ENCODE results near the gene HOXD3.
A peak's percentile ranks its signal among the peaks of the same experiment; 100 is the strongest.

Gene HOXD3

DNA sequence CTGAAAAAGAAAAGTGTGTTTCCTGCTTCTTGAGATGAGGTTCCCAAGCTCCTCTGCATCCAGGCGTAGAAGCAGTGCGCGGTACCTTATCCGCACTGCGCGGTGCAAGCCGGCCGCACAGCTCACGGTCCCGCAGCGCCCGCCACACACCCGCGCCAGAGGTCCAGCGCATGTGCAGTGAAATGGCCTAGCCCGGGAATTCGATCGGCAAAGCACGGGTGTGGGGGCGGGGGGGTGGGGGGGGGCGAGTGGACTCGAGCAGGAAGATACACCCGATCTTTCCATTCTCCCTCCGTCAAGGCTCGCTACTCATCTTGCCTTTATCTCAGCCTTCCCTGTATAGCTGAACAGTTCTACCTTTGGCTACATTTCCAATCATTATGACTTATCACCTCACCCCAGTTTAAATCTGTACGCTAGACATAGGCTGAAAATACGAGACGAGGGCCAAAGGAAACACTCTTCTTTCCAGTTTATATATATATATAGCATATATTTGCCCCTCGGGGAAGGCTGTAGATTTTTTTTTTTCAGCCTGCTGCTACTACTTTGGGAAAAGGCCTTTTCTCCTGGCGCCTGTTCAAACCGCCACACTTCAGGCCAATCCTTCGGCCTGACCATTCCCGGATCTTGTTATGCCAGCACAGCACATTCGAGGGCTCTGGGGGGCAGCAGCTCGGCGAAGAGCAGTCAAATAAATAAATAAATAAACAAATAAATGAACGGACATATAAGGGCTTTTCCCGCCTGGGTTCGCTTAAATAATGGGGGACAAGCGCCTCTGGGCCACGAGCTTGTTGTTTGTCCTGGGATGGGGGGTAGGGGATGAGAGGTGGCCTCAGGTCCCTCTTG is 17.2 kb upstream of the HOXD3 start:
- H3K9me3 ChIP-seq (ENCODE audit: control insufficient read depth, insufficient read depth, low read length), result no peaks in the 10 kb centered on the region
- H3K4me2 ChIP-seq (ENCODE audit: low read length), result peak overlapping the region; percentile 62
- no peak overlapping the region for H3K27ac ChIP-seq (ENCODE audit: low read depth, low read length)

DNA sequence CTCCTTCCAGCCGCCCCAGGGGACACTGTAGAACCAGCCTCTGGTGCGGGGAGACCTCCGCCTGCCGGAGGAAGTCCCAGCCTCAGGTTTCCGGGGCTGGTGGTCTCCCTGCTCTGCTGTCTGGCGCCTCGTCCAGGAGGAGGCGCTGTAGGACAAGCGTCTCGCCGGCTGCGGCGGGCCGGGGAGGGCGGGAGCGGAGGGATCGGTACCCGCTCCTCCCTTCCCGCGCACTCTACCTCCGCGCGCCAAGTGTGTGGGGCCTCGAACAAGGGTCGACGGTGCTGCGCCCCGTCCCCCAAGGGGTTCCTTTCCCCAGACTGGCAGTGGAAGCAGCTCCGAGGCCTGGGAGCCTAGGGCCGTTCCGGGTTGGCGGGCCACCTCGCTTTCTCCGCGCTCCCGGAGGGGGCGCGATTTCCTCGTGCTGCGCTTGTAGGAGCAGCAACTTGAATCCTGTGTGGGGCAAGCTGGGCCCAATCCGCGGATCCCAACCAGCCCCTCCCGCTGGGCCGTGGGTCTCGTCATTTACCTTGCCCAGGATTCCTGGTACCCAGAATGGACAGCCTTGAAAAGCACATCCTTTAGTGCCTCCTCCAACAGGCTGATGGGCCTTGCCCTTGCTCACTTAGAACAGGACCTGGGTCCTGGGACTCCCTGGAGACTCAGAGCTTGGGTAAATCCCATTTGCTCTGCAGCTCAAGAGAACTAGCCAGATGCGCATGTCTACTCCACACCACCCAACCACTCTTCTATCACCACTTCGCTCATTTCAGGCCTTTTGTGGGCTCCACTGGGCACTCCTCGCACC is 16.4 kb upstream of the HOXD3 start:
- Histone ChIP-seq H3K27me3 (ENCODE audit: control insufficient read depth, low read length) (0 out of 2 replicates have a peak, but pooled peaks cover 2% of the 10 kb centered on the region), H3F3A (ENCODE audit: control insufficient read depth, insufficient read depth) (no peaks in the 10 kb centered on the region), H3K9me2 (replicated peaks; ENCODE audit: control insufficient read depth, low read length) (no peaks in the 10 kb centered on the region), H3K79me2 (ENCODE audit: control insufficient read depth, low read length) (no peaks in the 10 kb centered on the region), H3K36me3 (ENCODE audit: control insufficient read depth, low read length) (no peaks in the 10 kb centered on the region), H4K20me1 (ENCODE audit: control insufficient read depth, insufficient read depth, low read depth, low read length) (no peaks in the 10 kb centered on the region), H3K9me3 (ENCODE audit: control insufficient read depth, insufficient read depth, low read length) (no peaks in the 10 kb centered on the region), H3K4me1 (ENCODE audit: control insufficient read depth, low read length) (peaks cover 3% of the 10 kb centered on the region; the same call in 1 of the 2 replicates), H3K4me3 (ENCODE audit: low read length) (peak overlapping the region; percentile 61), H3K27ac (ENCODE audit: low read depth, low read length) (no peak overlapping the region), H3K4me2 (ENCODE audit: low read length) (peak overlapping the region; percentile 62)
- TF ChIP-seq, protein P1, sequence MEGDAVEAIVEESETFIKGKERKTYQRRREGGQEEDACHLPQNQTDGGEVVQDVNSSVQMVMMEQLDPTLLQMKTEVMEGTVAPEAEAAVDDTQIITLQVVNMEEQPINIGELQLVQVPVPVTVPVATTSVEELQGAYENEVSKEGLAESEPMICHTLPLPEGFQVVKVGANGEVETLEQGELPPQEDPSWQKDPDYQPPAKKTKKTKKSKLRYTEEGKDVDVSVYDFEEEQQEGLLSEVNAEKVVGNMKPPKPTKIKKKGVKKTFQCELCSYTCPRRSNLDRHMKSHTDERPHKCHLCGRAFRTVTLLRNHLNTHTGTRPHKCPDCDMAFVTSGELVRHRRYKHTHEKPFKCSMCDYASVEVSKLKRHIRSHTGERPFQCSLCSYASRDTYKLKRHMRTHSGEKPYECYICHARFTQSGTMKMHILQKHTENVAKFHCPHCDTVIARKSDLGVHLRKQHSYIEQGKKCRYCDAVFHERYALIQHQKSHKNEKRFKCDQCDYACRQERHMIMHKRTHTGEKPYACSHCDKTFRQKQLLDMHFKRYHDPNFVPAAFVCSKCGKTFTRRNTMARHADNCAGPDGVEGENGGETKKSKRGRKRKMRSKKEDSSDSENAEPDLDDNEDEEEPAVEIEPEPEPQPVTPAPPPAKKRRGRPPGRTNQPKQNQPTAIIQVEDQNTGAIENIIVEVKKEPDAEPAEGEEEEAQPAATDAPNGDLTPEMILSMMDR (IDR thresholded peaks at IDR 0.05; ENCODE audit: low read depth, low read length, poor library complexity, severe bottlenecking), result peak; percentile 86
- no peak for TF ChIP-seq EZH2phosphoT487 (IDR thresholded peaks at IDR 0.05; ENCODE audit: borderline replicate concordance, low read length)

More for the DNA sequence above, 17.2 kb upstream of the HOXD3 start:
- H3K27me3 ChIP-seq (ENCODE audit: control insufficient read depth, low read length), result 0 out of 2 replicates have a peak, but pooled peaks cover 2% of the 10 kb centered on the region
- H3F3A ChIP-seq (ENCODE audit: control insufficient read depth, insufficient read depth), result no peaks in the 10 kb centered on the region
- TF ChIP-seq, protein P1 (IDR thresholded peaks at IDR 0.05; ENCODE audit: low read depth, low read length, poor library complexity, severe bottlenecking), result no peak
- no peak for TF ChIP-seq EZH2phosphoT487 (IDR thresholded peaks at IDR 0.05; ENCODE audit: borderline replicate concordance, low read length)
- H3K79me2 ChIP-seq (ENCODE audit: control insufficient read depth, low read length), result no peaks in the 10 kb centered on the region
- peaks cover 3% of the 10 kb centered on the region; the same call in 1 of the 2 replicates for H3K4me1 ChIP-seq (ENCODE audit: control insufficient read depth, low read length)
- H4K20me1 ChIP-seq (ENCODE audit: control insufficient read depth, insufficient read depth, low read depth, low read length), result no peaks in the 10 kb centered on the region
- no peaks in the 10 kb centered on the region for H3K36me3 ChIP-seq (ENCODE audit: control insufficient read depth, low read length)
- H3K4me3 ChIP-seq (ENCODE audit: low read length), result peak overlapping the region; percentile 61
- H3K9me2 ChIP-seq (replicated peaks; ENCODE audit: control insufficient read depth, low read length), result no peaks in the 10 kb centered on the region

DNA sequence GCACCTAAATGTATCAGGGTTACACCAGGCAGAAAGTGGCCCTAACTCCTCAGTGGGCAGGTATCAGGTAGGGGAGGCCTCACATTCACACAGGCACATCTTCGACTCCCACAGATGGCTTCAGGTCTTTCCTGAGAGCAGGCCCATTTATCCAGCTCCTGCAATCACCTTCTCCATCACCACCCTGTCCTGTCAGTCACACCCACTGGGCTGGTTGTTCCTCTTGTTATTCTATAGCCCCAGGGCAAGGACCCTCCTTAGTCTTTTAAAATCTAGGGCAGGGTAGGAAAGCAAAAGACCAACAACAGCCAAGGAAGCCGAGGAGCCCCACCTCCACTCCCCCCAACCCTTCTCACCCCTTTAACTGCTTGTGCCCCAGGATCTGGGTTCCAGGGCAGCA is 14.8 kb upstream of the HOXD3 start:
- no peak for TF ChIP-seq EZH2phosphoT487 (IDR thresholded peaks at IDR 0.05; ENCODE audit: borderline replicate concordance, low read length)
- TF ChIP-seq, protein P1 (IDR thresholded peaks at IDR 0.05; ENCODE audit: low read depth, low read length, poor library complexity, severe bottlenecking), result no peak
- no peaks in the 10 kb centered on the region for H3K36me3 ChIP-seq (ENCODE audit: control insufficient read depth, low read length)
- H3K9me3 ChIP-seq (ENCODE audit: control insufficient read depth, insufficient read depth, low read length), result no peaks in the 10 kb centered on the region
- H3F3A ChIP-seq (ENCODE audit: control insufficient read depth, insufficient read depth), result no peaks in the 10 kb centered on the region
- no peak overlapping the region for H3K4me2 ChIP-seq (ENCODE audit: low read length)
- H3K27me3 ChIP-seq (ENCODE audit: control insufficient read depth, low read length), result 0 out of 2 replicates have a peak, but pooled peaks cover 2% of the 10 kb centered on the region
- H4K20me1 ChIP-seq (ENCODE audit: control insufficient read depth, insufficient read depth, low read depth, low read length), result no peaks in the 10 kb centered on the region
- no peak overlapping the region for H3K4me3 ChIP-seq (ENCODE audit: low read length)
- no peaks in the 10 kb centered on the region for H3K79me2 ChIP-seq (ENCODE audit: control insufficient read depth, low read length)
- H3K9me2 ChIP-seq (replicated peaks; ENCODE audit: control insufficient read depth, low read length), result no peaks in the 10 kb centered on the region
- no peak overlapping the region for H3K27ac ChIP-seq (ENCODE audit: low read depth, low read length)
- peaks cover 3% of the 10 kb centered on the region; the same call in 1 of the 2 replicates for H3K4me1 ChIP-seq (ENCODE audit: control insufficient read depth, low read length)

All from DOHH2 (cell line).